Measurements from ENCODE around the gene DIAPH2.

DIAPH2 gene

GRCh38 chrX:97027384-97027922 is 342.8 kb downstream of the DIAPH2 start:
- no peak for DNase-seq
- intact Hi-C loops (cut with DNase I) = no loop called here

- intact Hi-C loops (cut with DNase I) = no loop called here
- DNase-seq = no peak
Measured at GRCh38 chrX:97030463-97030862, 345.8 kb downstream of the DIAPH2 start.

GRCh38 chrX:97030947-97031346 is 346.3 kb downstream of the DIAPH2 start:
- intact Hi-C loops (cut with DNase I) = no loop called here
- DNase-seq = no peak

GRCh38 chrX:97039363-97040029 is 354.9 kb downstream of the DIAPH2 start:
- no peak for DNase-seq
- intact Hi-C loops (cut with DNase I) = no loop called here

- no peak for DNase-seq
- intact Hi-C loops (cut with DNase I) = no loop called here
Measured at GRCh38 chrX:97045470-97045869, 360.8 kb downstream of the DIAPH2 start.

- no peak for DNase-seq
- intact Hi-C loops (cut with DNase I) = no loop called here
Measured at GRCh38 chrX:97046867-97047266, 362.2 kb downstream of the DIAPH2 start.

- no peak for DNase-seq
- intact Hi-C loops (cut with DNase I) = no loop called here
Measured at GRCh38 chrX:97050392-97050791, 365.8 kb downstream of the DIAPH2 start.

- DNase-seq = no peak
- intact Hi-C loops (cut with DNase I) = no loop called here
Measured at GRCh38 chrX:97057349-97057909, 372.8 kb downstream of the DIAPH2 start.

GRCh38 chrX:97060020-97060419 is 375.4 kb downstream of the DIAPH2 start:
- no peak for DNase-seq
- intact Hi-C loops (cut with DNase I) = no loop called here

- intact Hi-C loops (cut with DNase I) = no loop called here
- DNase-seq = no peak
Measured at GRCh38 chrX:97065066-97065465, 380.4 kb downstream of the DIAPH2 start.

- no peak for DNase-seq
Measured at GRCh38 chrX:97065973-97066372, 381.3 kb downstream of the DIAPH2 start.

GRCh38 chrX:97066381-97066780 is 381.7 kb downstream of the DIAPH2 start:
- intact Hi-C loops (cut with DNase I) = no loop called here
- no peak for DNase-seq

More at GRCh38 chrX:97065973-97066372, 381.3 kb downstream of the DIAPH2 start:
- intact Hi-C loops (cut with DNase I) = no loop called here

- intact Hi-C loops (cut with DNase I) = no loop called here
Measured at GRCh38 chrX:97070346-97070745, 385.7 kb downstream of the DIAPH2 start.

GRCh38 chrX:97074400-97074799 is 389.8 kb downstream of the DIAPH2 start:
- intact Hi-C loops (cut with DNase I) = no loop called here

More at GRCh38 chrX:97070346-97070745, 385.7 kb downstream of the DIAPH2 start:
- DNase-seq = no peak

GRCh38 chrX:97089116-97089515 is 404.5 kb downstream of the DIAPH2 start:
- intact Hi-C loops (cut with DNase I) = no loop called here
- DNase-seq = no peak

More at GRCh38 chrX:97074400-97074799, 389.8 kb downstream of the DIAPH2 start:
- no peak for DNase-seq

- intact Hi-C loops (cut with DNase I) = no loop called here
- peak in 4 of 10 donors; percentile 14 to 70 (median 48) for DNase-seq
Measured at GRCh38 chrX:97096385-97096784, 411.7 kb downstream of the DIAPH2 start.

GRCh38 chrX:97102938-97103337 is 418.3 kb downstream of the DIAPH2 start:
- no peak for DNase-seq
- intact Hi-C loops (cut with DNase I) = no loop called here

GRCh38 chrX:97109730-97110129 is 425.1 kb downstream of the DIAPH2 start:
- intact Hi-C loops (cut with DNase I) = no loop called here
- DNase-seq = no peak

GRCh38 chrX:97117572-97117971 is 432.9 kb downstream of the DIAPH2 start:
- intact Hi-C loops (cut with DNase I) = no loop called here
- no peak for DNase-seq

- intact Hi-C loops (cut with DNase I) = no loop called here
- DNase-seq = peak in 1 of 10 donors; percentile 43
Measured at GRCh38 chrX:97119474-97120109, 434.9 kb downstream of the DIAPH2 start.

- no peak for DNase-seq
- intact Hi-C loops (cut with DNase I) = no loop called here
Measured at GRCh38 chrX:97123001-97123400, 438.4 kb downstream of the DIAPH2 start.

- intact Hi-C loops (cut with DNase I) = no loop called here
- DNase-seq = no peak
Measured at GRCh38 chrX:97126020-97126419, 441.4 kb downstream of the DIAPH2 start.
